ENCODE results near the gene CATSPER3. TPM values are rescaled to one million over a fixed set of nuclear protein-coding genes. Genes with fewer than 3 reads are reported as not detected.

The CATSPER3 gene
- total RNA-seq, 1 donor from 2014 or later = 0.33 TPM

DNA sequence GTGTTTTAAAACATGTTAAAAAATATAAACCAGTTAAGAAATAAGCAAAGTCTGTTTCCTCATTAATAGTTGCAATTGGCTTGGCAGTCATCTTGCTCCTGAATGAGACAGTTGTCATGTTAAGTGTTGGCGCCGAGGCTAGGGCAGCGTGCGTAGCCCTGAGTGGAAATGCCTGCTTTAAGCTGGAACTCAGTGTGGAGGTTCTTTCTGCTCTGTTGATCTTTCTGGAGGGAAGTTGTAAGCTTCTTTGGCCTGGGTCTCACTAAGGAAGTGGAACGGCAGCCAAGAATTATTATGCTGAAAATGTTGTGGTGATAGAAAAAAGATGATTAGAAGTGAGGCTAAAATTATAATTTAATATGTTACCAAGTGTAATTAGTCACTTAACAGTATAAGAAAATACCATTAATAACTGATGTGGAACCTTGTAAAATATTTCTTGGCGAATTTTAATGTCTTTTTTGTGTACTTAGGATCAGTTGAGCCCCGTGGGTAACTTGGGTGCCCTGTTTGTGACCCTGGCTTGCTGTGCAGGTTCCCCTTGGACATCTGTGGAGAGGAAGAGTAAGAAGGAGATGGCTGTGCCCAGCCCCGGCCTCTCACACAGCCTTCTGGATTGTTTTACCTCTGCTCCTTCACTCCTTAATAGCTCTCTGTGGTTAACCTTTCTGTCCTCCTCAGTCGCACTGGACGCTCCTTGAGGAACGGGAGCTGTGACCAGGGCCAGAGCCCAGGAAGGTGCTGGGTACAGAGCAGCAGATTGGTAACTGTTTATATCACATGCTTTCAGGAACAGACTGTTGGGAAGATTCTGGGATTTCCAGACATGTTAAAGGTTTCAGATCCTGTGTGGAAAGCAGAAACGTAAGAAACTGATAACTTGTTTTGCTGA lies 31.8 kb upstream of the CATSPER3 start:
- Mint-ChIP-seq H3K27me3 (ENCODE audit: unreplicated experiment) (peaks cover 1% of the 10 kb centered on the region), H3K36me3 (ENCODE audit: low read depth, unreplicated experiment) (peaks cover 4% of the 10 kb centered on the region), H3K4me3 (ENCODE audit: unreplicated experiment) (no peak overlapping the region), H3K4me1 (ENCODE audit: unreplicated experiment) (no peaks in the 10 kb centered on the region), H3K27ac (ENCODE audit: unreplicated experiment) (no peak overlapping the region), H3K9me3 (ENCODE audit: unreplicated experiment) (no peaks in the 10 kb centered on the region)
- TF ChIP-seq CTCF (IDR thresholded peaks at IDR 0.05; ENCODE audit: unreplicated experiment) = no peak
- DNase-seq (ENCODE audit: low spot score) = no peak

DNA sequence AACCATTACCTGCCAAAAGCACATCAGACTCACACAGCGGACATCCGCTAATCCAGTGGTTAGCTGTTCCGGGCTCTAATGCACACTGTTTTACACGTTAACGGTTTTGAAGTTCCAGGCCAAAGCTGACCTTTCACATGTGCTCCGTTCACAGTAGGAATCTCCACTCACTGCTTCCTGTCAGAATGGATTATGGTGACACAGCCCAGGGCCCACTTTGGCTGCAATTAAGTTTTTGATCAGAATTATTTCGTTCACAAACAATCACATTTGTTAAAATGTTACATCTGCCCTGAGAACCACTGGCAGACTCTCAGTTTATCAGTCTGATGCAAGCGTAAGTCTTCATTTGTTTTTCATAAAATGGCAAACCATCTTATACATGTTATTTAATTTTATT lies 30.2 kb upstream of the CATSPER3 start:
- DNase-seq (ENCODE audit: low spot score) = no peak
- Mint-ChIP-seq H3K27ac (ENCODE audit: unreplicated experiment) (no peak overlapping the region), H3K4me1 (ENCODE audit: unreplicated experiment) (no peaks in the 10 kb centered on the region), H3K27me3 (ENCODE audit: unreplicated experiment) (peaks cover 3% of the 10 kb centered on the region), H3K9me3 (ENCODE audit: unreplicated experiment) (no peaks in the 10 kb centered on the region), H3K36me3 (ENCODE audit: low read depth, unreplicated experiment) (peaks cover 5% of the 10 kb centered on the region), H3K4me3 (ENCODE audit: unreplicated experiment) (no peak overlapping the region)
- no peak for TF ChIP-seq CTCF (IDR thresholded peaks at IDR 0.05; ENCODE audit: unreplicated experiment)

- peaks cover 5% of the 10 kb centered on the region for H3K36me3 Mint-ChIP-seq (ENCODE audit: low read depth, unreplicated experiment)
- H3K9me3 Mint-ChIP-seq (ENCODE audit: unreplicated experiment) = no peaks in the 10 kb centered on the region
- H3K27me3 Mint-ChIP-seq (ENCODE audit: unreplicated experiment) = peaks cover 3% of the 10 kb centered on the region
- H3K4me3 Mint-ChIP-seq (ENCODE audit: unreplicated experiment) = no peak overlapping the region
- H3K4me1 Mint-ChIP-seq (ENCODE audit: unreplicated experiment) = no peaks in the 10 kb centered on the region
- no peak for DNase-seq (ENCODE audit: low spot score)
- no peak for TF ChIP-seq CTCF (IDR thresholded peaks at IDR 0.05; ENCODE audit: unreplicated experiment)
- H3K27ac Mint-ChIP-seq (ENCODE audit: unreplicated experiment) = no peak overlapping the region
Observed at GRCh38 chr5:134938030-134938429, 29.7 kb upstream of the CATSPER3 start.

DNA sequence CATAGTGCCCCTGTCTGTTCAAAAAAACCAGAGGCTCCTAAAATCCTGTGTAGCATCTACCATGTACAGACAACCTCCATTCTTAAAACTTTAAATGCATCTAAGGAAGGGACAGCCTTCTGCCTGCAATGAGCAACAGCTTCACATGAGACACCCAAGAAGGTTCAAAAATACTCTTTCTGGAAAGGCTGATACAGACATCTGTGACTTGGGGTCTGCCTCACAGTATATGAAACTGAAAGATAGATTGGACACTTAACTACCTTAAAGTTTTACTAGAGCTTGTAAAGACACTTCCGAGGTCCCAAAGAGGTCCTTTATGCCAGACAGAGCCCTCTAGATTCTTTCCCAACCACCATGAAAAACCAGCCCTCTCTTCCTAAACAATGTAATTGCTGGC lies 28.2 kb upstream of the CATSPER3 start:
- Mint-ChIP-seq H3K4me1 (ENCODE audit: unreplicated experiment) (no peaks in the 10 kb centered on the region), H3K4me3 (ENCODE audit: unreplicated experiment) (no peak overlapping the region), H3K9me3 (ENCODE audit: unreplicated experiment) (no peaks in the 10 kb centered on the region), H3K27me3 (ENCODE audit: unreplicated experiment) (peaks cover 2% of the 10 kb centered on the region), H3K27ac (ENCODE audit: unreplicated experiment) (no peak overlapping the region), H3K36me3 (ENCODE audit: low read depth, unreplicated experiment) (peaks cover 5% of the 10 kb centered on the region)
- no peak for DNase-seq (ENCODE audit: low spot score)
- TF ChIP-seq CTCF (IDR thresholded peaks at IDR 0.05; ENCODE audit: unreplicated experiment) = no peak

GRCh38 chr5:134943547-134943946 lies 24.2 kb upstream of the CATSPER3 start:
- H3K27ac Mint-ChIP-seq (ENCODE audit: unreplicated experiment) = no peak overlapping the region
- peaks cover 5% of the 10 kb centered on the region for H3K36me3 Mint-ChIP-seq (ENCODE audit: low read depth, unreplicated experiment)
- no peak for TF ChIP-seq CTCF (IDR thresholded peaks at IDR 0.05; ENCODE audit: unreplicated experiment)
- no peak for DNase-seq (ENCODE audit: low spot score)
- no peaks in the 10 kb centered on the region for H3K9me3 Mint-ChIP-seq (ENCODE audit: unreplicated experiment)
- H3K4me3 Mint-ChIP-seq (ENCODE audit: unreplicated experiment) = no peak overlapping the region
- peaks cover 2% of the 10 kb centered on the region for H3K27me3 Mint-ChIP-seq (ENCODE audit: unreplicated experiment)
- H3K4me1 Mint-ChIP-seq (ENCODE audit: unreplicated experiment) = no peaks in the 10 kb centered on the region
